HepG2 (cell line): ENCODE results near the gene DRAP1. TPM values are rescaled to one million over a fixed set of nuclear protein-coding genes. Genes with fewer than 3 reads are reported as not detected.

Experiments used
- BRCA1 ChIP-seq: sonication (generic); formaldehyde crosslinking; IDR thresholded peaks from 2 replicates; pipeline ENCODE4 v1.4.0; 2020; ENCODE audit warnings: missing genetic modification reagents
- FOXA3 ChIP-seq: IDR thresholded peaks from 2 replicates; pipeline ENCODE4 v1.6.1; 2016; ENCODE audit warnings: missing genetic modification reagents, missing compliant biosample characterization
- FOXO4 ChIP-seq: sonication (generic); formaldehyde crosslinking; conservative IDR thresholded peaks from 2 replicates; pipeline ENCODE4 v1.8.1; 2023; ENCODE audit warnings: missing genetic modification reagents
- GTF2F1 ChIP-seq: fragments of 150-350 bp; IDR thresholded peaks from 2 replicates; pipeline ENCODE4 v1.6.1; 2014; ENCODE audit warnings: low read length
- HOXA3 ChIP-seq: sonication (generic); formaldehyde crosslinking; IDR thresholded peaks from 2 replicates; pipeline ENCODE4 v1.5.0; 2020; ENCODE audit warnings: missing genetic modification reagents
- KLF15 ChIP-seq: sonication (generic); formaldehyde crosslinking; IDR thresholded peaks from 2 replicates; pipeline ENCODE4 v1.8.1; 2023; ENCODE audit warnings: borderline replicate concordance, mild to moderate bottlenecking, inconsistent platforms, missing genetic modification reagents, mixed read lengths
- MIER2 ChIP-seq: IDR thresholded peaks from 2 replicates; pipeline ENCODE4 v1.6.1; 2016; ENCODE audit warnings: missing biosample characterization, missing genetic modification reagents
- MTF1 ChIP-seq: sonication (generic); formaldehyde crosslinking; IDR thresholded peaks from 2 replicates; pipeline ENCODE4 v1.5.0; 2020; ENCODE audit warnings: missing genetic modification reagents
- YEATS2 ChIP-seq: sonication (generic); formaldehyde crosslinking; IDR thresholded peaks from 2 replicates; pipeline ENCODE4 v1.4.0; 2020; ENCODE audit warnings: missing genetic modification reagents, borderline replicate concordance
- ZBED4 ChIP-seq: sonication (generic); formaldehyde crosslinking; IDR thresholded peaks from 2 replicates; pipeline ENCODE4 v1.4.0; 2020; ENCODE audit warnings: missing genetic modification reagents, borderline replicate concordance
- ZIK1 ChIP-seq: sonication (generic); formaldehyde crosslinking; IDR thresholded peaks from 2 replicates; pipeline ENCODE4 v1.5.0; 2020; ENCODE audit warnings: mild to moderate bottlenecking, low read depth, missing genetic modification reagents, borderline replicate concordance
- ZNF343 ChIP-seq: sonication (generic); formaldehyde crosslinking; IDR thresholded peaks from 2 replicates; pipeline ENCODE4 v1.4.0; 2020; ENCODE audit warnings: mild to moderate bottlenecking, missing genetic modification reagents
- ZNF598 ChIP-seq: sonication (generic); formaldehyde crosslinking; IDR thresholded peaks from 2 replicates; pipeline ENCODE4 v1.5.1; 2020; ENCODE audit warnings: mild to moderate bottlenecking, missing genetic modification reagents, borderline replicate concordance
- ZNF766 ChIP-seq: sonication (generic); formaldehyde crosslinking; IDR thresholded peaks from 2 replicates; pipeline ENCODE4 v1.5.0; 2020; ENCODE audit warnings: missing genetic modification reagents, borderline replicate concordance
- ZSCAN31 ChIP-seq: sonication (generic); formaldehyde crosslinking; IDR thresholded peaks from 2 replicates; pipeline ENCODE4 v1.5.0; 2020; ENCODE audit warnings: low read depth, mild to moderate bottlenecking, missing genetic modification reagents
- polyA plus RNA-seq, 8 experiments: library from polyadenylated mRNA; depleted of rRNA in 3 of 8; stranded (reverse) in 7 of 8; unstranded in 1 of 8; fragments of >200 nt; fragmentation: Illumina TruSeq in 4 of 8; extraction: Trizol in 4 of 8; gene quantifications; 2 replicates each; pipeline versions ENCODE4 v1.2.1 to v1.2.3, GENCODE V29; 2011 to 2016; ENCODE audit warnings: low read depth in 4 of 8, missing spikeins in 1 of 8, mixed read lengths in 1 of 8; ENCODE audit not compliant: insufficient read depth in 1 of 8
- total RNA-seq, 5 experiments: library from RNA; depleted of rRNA; stranded (reverse); fragments of >200 nt; fragmentation: Illumina TruSeq; extraction: Trizol; gene quantifications; 2 replicates each; pipeline ENCODE4 v1.2.3, GENCODE V29; 2016; ENCODE audit warnings: low read depth in 1 of 5
- TF ChIP-seq, protein P1 (sequence below): sonication (generic); formaldehyde crosslinking; IDR thresholded peaks from 2 replicates; pipeline ENCODE4 v1.5.0; 2020; ENCODE audit warnings: mild to moderate bottlenecking, missing genetic modification reagents, borderline replicate concordance

The DRAP1 gene
- total and polyA plus RNA-seq, 2 of the 13 experiments (the other 11 are each of a cell fraction or from before 2014, with no cell fraction given): 46.8 to 52.3 TPM

DNA sequence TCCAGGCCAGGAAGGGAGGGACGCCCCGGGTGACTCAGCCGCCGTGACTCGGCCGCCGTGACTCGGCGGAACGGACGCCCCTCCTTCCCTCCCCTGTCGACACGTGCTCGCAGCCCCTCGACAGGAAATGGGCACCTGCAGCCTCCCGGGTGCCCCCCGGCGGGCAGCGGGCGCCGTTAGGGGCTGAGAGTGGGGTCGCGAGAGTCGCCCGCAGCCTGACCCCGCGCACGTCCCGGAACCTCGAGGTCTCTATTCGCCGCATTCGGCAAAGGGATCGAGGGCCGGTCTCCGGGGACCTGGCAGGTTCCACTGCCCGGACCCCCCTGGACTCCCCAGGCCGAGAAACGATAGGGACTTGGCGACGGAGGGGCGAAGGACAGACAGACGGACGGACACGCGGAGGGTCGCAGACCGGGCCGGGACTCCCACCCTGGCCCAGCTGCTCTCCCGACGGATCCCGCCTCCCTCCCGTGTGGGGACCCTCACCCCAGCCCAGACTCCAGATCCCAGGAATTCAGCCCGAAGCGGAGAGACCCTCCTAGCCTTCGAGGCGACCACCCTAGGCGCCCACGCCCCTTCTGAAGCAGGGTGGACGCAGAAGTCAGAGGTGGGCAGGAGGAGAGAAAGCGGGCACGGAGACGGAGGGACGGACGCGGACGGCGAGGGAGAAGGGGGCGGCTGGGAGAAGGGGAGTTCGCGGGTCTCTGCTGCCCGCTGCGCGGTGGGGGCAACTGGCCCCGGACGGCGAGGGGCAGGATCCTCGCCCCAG, 19.7 kb upstream of the DRAP1 start (continued):
- no peak for TF ChIP-seq MTF1 (CRISPR knock-in tag)
- TF ChIP-seq, protein P1, sequence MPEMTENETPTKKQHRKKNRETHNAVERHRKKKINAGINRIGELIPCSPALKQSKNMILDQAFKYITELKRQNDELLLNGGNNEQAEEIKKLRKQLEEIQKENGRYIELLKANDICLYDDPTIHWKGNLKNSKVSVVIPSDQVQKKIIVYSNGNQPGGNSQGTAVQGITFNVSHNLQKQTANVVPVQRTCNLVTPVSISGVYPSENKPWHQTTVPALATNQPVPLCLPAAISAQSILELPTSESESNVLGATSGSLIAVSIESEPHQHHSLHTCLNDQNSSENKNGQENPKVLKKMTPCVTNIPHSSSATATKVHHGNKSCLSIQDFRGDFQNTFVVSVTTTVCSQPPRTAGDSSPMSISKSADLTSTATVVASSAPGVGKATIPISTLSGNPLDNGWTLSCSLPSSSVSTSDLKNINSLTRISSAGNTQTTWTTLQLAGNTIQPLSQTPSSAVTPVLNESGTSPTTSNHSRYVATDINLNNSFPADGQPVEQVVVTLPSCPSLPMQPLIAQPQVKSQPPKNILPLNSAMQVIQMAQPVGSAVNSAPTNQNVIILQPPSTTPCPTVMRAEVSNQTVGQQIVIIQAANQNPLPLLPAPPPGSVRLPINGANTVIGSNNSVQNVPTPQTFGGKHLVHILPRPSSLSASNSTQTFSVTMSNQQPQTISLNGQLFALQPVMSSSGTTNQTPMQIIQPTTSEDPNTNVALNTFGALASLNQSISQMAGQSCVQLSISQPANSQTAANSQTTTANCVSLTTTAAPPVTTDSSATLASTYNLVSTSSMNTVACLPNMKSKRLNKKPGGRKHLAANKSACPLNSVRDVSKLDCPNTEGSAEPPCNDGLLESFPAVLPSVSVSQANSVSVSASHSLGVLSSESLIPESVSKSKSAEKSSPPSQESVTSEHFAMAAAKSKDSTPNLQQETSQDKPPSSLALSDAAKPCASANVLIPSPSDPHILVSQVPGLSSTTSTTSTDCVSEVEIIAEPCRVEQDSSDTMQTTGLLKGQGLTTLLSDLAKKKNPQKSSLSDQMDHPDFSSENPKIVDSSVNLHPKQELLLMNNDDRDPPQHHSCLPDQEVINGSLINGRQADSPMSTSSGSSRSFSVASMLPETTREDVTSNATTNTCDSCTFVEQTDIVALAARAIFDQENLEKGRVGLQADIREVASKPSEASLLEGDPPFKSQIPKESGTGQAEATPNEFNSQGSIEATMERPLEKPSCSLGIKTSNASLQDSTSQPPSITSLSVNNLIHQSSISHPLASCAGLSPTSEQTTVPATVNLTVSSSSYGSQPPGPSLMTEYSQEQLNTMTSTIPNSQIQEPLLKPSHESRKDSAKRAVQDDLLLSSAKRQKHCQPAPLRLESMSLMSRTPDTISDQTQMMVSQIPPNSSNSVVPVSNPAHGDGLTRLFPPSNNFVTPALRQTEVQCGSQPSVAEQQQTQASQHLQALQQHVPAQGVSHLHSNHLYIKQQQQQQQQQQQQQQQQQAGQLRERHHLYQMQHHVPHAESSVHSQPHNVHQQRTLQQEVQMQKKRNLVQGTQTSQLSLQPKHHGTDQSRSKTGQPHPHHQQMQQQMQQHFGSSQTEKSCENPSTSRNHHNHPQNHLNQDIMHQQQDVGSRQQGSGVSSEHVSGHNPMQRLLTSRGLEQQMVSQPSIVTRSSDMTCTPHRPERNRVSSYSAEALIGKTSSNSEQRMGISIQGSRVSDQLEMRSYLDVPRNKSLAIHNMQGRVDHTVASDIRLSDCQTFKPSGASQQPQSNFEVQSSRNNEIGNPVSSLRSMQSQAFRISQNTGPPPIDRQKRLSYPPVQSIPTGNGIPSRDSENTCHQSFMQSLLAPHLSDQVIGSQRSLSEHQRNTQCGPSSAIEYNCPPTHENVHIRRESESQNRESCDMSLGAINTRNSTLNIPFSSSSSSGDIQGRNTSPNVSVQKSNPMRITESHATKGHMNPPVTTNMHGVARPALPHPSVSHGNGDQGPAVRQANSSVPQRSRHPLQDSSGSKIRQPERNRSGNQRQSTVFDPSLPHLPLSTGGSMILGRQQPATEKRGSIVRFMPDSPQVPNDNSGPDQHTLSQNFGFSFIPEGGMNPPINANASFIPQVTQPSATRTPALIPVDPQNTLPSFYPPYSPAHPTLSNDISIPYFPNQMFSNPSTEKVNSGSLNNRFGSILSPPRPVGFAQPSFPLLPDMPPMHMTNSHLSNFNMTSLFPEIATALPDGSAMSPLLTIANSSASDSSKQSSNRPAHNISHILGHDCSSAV (CRISPR knock-in tag): no peak
- 0 out of 2 replicates have a peak, but pooled peaks have one; percentile 43 for TF ChIP-seq ZSCAN31 (CRISPR knock-in tag)
- TF ChIP-seq YEATS2 (CRISPR knock-in tag): no peak
- TF ChIP-seq ZIK1: peak; percentile 57; the same call in 1 of the 2 replicates
- TF ChIP-seq MIER2 (CRISPR knock-in tag): no peak
- TF ChIP-seq ZNF343 (CRISPR knock-in tag): no peak
- TF ChIP-seq ZNF598 (CRISPR knock-in tag): no peak; the same call in 1 of the 2 replicates
- 0 out of 2 replicates have a peak, but pooled peaks have one; percentile 45 for TF ChIP-seq ZBED4 (CRISPR knock-in tag)
- TF ChIP-seq BRCA1: no peak
- no peak for TF ChIP-seq GTF2F1
- no peak for TF ChIP-seq FOXO4 (CRISPR knock-in tag)
- no peak for TF ChIP-seq FOXA3 (CRISPR knock-in tag)
- TF ChIP-seq HOXA3: peak; percentile 54; the same call in 1 of the 2 replicates
- TF ChIP-seq KLF15 (CRISPR knock-in tag): no peak
- TF ChIP-seq ZNF766 (CRISPR knock-in tag): no peak
